GM04503 (cell line): Measurements from ENCODE around the gene GRID1.
"Not testable (repeated sequence)": the region's sequence is repeated elsewhere in the genome, so short reads cannot be mapped to it uniquely, and the experiment has no call there.

Experiments
- DNase-seq: peaks from one replicate; pipeline ENCODE4 v3.0.0-alpha.2; 2012; ENCODE audit warnings: low read depth

The GRID1 gene

GRCh38 chr10:86032087-86032486, 334.5 kb downstream of the GRID1 start:
- not testable (repeated sequence) for DNase-seq

GRCh38 chr10:86030312-86030711, 336.3 kb downstream of the GRID1 start:
- DNase-seq = no peak

DNA sequence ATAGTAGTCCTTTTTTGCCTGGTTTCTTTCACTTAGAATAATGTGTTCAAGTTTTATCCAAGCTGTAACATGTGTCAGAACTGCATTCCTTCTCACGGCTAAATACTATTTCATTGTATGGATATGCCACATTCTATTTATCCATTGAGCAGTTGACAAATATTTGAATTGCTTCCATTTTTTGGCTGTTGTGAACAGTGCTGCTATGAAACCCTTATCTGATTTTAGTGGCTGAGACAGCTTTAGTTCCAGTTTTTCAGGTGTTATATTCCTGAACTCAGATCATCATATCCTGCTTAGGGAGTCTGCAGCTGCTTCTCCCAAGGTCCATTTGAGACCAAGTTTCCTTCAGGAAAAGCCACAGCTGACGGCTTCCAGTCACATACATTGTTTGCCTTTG, 339.2 kb downstream of the GRID1 start:
- no peak for DNase-seq

DNA sequence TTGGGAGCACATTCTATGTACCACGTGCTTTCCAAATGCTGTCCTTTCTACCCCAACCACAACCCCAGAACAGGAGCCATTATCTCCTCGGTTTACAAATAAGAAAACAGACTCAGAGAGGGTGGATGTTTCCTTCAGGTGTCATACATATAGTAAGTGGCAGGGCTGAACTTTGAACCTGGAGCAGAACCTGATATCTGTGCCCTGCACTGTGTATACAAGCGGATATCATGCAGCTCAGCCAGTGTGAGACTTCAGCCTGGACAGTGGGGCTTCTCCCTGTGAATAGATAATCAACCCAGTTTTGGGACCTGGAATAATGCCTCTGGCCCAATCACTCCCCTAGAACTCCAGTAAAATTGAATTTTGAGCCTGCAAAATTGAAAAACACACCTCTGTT, 341.1 kb downstream of the GRID1 start:
- DNase-seq = no peak

DNA sequence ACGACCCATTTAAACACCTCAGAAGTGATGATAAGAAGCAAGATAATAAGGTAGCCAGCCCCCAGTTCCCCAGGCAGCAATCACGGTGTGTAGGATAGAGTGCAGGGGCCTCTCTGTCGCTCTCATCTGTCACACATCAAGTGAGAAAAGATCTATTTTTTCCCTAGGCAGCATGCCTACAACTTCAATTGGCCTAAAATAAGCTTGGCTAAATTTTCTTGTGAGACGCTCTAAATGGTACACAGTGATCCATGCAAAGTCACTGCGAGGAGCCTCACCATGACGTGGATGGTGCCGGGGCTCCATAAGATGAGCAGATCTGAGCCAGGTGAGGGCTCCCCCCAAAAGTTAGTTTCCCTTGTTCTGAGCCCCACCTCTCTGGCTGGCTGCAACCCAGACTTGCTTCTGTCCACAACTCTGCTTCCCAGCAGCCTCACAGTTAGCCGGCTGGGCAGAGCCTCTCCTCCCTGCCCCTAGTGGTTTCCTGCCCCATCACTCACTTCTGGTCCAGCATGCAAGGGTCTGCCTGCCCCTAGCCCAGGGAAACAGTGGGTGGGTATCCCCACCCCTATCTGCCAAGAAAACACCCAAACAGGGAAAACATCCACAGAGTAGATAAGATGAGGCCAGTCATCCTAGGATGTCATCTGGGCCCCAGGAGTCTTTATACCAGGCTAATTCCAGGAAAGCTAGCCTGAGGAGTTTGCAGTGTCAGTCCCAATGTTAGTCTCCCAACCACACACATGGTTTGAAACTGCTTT, 342.1 kb downstream of the GRID1 start:
- DNase-seq = no peak

DNA sequence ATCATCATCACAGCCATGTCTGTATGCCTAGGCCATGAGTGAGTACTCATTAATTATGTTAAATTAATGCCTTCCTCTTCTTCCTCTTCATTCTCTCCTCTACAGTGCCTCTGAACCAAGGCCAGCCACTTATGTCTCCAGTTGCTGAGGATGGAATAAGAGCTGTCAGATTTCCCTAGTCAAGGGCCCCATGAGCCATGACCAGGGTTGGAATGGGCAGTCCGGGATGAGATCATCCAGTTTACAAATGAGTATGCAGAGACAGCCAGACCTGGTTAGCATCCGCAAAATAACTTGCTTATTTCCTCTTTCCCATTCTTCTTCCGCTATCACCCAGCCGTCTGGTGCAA, 342.7 kb downstream of the GRID1 start:
- no peak for DNase-seq

DNA sequence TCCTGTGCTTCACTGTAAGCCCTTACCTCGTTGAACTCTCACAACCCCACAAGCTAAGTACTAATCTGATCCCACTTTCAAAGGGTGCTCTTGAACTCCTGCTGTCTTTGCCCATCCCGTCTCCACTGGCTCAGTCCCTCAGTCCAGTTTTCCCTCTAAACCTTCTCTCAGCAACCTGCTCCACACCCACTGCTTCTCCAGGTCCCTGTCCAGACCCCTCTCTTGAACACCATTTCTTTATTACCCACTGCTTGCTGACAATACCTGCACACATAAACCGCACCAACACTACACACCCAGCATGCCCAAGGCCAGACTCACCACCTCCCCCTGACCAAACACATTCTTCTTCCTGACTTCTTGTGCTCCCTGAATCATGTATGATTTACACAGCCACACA, 343.3 kb downstream of the GRID1 start:
- no peak for DNase-seq

DNA sequence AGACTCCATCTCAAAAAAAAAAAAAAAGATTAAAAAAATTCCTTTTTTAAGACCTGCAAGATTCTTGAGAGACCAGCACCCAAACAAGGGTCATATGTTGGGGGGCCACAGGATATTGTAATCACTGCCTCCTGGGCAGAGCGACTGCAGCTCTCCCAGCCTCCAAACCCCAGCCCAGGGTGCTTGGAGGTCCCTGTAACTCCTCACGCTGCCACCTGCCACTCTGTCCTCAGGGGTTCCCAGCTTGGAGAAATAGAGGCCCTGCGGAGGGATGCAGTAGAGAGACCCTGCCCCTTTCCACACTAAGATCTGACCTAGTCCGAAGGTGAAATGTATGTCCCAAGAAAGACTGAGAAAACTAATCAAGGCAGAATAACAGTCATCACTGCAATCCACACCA, 343.7 kb downstream of the GRID1 start:
- DNase-seq = no peak

DNA sequence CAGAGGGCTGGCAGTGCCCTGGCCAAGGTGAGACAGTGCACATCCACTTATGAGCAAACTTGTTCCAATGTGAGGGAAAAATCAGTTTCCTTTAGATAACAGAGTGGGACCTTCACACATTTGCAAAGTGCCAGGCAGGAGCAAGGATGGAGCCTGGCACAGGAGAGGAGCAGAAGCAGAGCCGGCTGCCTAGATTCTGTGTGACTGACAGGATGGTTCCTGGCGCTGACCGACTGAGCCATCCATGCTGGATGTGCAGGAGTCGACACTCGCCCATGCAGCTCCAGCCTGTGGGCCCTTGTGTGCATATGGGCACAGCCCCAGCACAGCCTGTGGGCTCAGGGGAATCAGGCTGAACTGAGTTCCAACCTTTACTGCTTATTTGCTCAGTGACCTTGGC, 346.5 kb downstream of the GRID1 start:
- no peak for DNase-seq

GRCh38 chr10:86019141-86019540, 347.5 kb downstream of the GRID1 start:
- DNase-seq = no peak

GRCh38 chr10:86018735-86019058, 347.9 kb downstream of the GRID1 start:
- DNase-seq = no peak

GRCh38 chr10:86017841-86018734, 348.5 kb downstream of the GRID1 start:
- no peak for DNase-seq

- no peak for DNase-seq
These were observed 353.0 kb downstream of the GRID1 start for GRCh38 chr10:86013568-86013967.

- no peak for DNase-seq
These were observed 359.4 kb downstream of the GRID1 start for GRCh38 chr10:86007171-86007570.

GRCh38 chr10:86004337-86004736, 362.3 kb downstream of the GRID1 start:
- DNase-seq = no peak

GRCh38 chr10:86003201-86003621, 363.4 kb downstream of the GRID1 start:
- no peak for DNase-seq

DNA sequence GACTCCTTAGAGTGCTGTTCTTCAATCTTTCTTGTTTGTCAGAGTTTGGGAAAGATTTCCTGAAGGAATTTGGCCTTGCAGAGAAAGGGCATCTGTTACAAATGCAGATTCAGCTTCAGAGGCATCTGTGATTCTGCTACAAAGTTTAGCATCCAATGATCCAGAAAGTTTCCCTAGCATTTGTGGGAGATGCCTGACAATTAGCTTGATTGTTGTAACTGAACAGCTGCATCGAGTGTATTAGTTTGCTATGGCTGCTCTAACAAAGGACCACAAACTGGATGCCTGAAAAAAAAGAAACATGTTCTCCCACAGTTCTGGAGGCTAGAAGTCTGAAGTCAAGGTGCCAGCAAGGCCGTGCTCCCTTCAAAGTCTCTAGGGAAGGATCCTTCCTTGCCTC, 365.1 kb downstream of the GRID1 start:
- DNase-seq = no peak

DNA sequence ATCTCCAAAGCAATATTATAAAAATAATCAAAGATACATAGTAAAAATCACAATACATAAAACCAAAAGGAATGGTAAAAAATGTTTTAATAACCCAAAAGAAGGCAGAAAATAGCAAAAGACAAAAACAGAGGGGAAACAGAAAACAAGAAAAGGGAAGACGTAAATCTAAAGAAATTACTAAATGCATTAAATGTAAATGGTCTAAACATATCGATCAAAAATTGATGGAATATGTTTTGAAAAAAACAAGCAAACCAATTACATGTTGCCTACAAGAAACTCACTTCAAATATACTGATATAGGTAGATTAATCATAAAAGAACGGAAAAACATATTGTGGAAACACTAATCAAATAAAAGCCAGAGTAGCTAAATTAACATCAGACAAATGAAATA, 369.1 kb downstream of the GRID1 start:
- DNase-seq = no peak

DNA sequence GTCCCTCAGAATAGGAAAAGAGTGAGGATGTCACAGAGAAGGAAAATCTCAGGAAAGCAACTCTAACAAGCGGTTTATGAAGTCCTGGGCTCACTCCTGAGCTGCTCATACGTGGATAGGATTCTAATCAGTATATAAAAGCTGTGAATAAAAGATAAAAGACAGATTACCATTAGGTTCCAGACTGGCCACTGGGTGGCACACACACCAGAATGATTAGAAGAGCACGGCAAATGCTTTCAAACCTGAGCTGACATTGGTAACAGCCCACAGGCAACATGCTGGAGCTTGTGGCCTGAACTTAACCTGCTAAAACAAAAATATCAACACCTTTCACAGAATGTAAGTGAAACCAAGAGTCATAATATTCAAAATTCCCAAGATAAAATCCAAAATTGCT, 370.8 kb downstream of the GRID1 start:
- DNase-seq = no peak

GRCh38 chr10:85993840-85994507, 372.6 kb downstream of the GRID1 start:
- DNase-seq = no peak

DNA sequence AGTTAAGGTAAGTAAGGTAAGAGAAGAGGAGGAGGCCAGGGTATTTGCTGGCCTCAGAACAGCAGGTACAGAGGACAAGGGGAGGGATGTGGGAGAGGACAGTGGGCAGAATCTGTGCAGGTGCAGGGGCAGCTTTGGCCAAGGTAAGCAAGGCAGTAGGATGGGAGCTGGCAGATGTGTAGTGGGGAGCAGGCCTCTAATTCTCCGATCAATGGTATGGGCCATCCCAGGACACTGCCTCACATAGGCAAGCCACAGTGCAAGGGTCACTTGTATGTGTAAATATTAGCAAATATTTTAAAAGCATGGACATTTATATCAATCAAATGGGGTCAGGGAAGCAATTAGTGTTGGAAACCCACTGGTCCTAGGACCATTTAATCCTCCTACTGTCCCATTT, 373.5 kb downstream of the GRID1 start:
- DNase-seq = no peak

DNA sequence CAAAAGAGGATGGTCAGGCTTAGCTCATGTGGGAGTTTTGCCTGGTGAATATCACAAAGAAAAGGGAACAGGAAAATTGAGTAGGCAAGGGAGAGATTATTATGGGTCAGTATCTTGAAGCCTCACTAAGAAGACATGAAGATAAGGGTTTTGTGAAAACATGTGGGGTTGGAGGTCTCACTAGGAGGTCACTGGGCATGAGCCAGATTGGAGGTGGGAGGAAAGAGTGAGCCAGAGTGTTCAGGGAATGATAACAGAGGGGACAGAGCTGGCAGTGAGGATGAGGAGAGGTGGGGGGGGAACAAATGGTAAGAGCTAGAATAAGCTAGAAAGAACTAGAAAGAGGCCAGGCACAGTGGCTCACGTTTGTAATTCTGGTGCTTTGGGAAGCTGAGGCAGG, 374.3 kb downstream of the GRID1 start:
- DNase-seq = no peak

- DNase-seq = no peak
These were observed 379.8 kb downstream of the GRID1 start for GRCh38 chr10:85986777-85987176.
